ENCODE results near the gene VPS8. TPM values are rescaled to one million over a fixed set of nuclear protein-coding genes. Genes with fewer than 3 reads are reported as not detected.

VPS8 gene
- total RNA-seq, 2 experiments from 2014 or later = 30.2 to 33.3 TPM

DNA sequence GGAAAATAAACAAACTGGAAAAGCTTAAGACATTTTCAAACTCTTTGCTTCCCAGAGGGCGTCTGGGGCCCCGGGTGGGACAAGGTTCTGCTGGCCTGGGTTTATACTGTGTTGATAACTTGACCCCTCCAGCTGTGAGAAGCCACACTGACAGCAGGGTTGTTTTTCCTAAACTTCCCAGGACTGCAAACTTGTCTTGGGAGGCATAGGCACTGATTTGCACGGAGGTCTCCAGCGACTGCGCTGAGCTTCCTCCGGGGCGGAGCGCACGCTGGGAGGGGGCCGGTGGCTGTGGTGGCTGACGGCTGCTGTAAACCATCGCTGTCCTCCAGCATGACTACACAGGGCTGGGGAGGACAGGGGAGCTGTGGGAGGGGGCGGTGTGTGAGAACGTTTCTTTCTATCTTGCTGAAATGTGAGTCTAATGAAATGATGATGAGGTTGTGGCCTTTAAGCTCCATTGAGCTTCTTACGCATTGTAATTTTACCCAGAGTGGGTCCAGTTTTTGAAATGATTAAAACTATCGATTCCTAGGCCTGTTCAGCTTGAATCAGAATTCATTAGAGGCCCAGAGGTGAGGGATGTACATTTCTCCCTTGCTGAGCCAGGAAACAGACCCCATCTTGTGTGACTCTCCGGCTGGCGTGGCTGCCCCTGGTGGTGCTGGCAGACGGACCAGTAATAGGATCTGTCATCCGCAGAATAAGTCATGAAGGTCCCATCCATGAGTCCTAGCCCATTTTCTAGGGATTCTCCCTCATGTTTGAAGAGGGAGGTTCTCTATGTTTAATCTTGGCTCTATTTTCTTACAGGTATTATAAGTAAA, 40.5 kb upstream of the VPS8 start:
- ATAC-seq (no peak), DNase-seq (no peak)
- POLR2A ChIA-PET = interaction anchor here (1.4 kb wide), 1 partner anchor 214 kb away, joined by 3 read pairs; no protein-coding TSS in a partner anchor
- Mint-ChIP-seq H3K4me3 (no peak overlapping the region), H3K9me3 (no peaks in the 10 kb centered on the region), H3K27me3 (peaks cover 2% of the 10 kb centered on the region), H3K36me3 (ENCODE audit: low read depth) (no peaks in the 10 kb centered on the region), H3K4me1 (ENCODE audit: low read depth) (no peaks in the 10 kb centered on the region), H3K27ac (no peak overlapping the region)
- intact Hi-C loops (cut with micrococcal nuclease) = no loop called here
- TF ChIP-seq, protein P1, sequence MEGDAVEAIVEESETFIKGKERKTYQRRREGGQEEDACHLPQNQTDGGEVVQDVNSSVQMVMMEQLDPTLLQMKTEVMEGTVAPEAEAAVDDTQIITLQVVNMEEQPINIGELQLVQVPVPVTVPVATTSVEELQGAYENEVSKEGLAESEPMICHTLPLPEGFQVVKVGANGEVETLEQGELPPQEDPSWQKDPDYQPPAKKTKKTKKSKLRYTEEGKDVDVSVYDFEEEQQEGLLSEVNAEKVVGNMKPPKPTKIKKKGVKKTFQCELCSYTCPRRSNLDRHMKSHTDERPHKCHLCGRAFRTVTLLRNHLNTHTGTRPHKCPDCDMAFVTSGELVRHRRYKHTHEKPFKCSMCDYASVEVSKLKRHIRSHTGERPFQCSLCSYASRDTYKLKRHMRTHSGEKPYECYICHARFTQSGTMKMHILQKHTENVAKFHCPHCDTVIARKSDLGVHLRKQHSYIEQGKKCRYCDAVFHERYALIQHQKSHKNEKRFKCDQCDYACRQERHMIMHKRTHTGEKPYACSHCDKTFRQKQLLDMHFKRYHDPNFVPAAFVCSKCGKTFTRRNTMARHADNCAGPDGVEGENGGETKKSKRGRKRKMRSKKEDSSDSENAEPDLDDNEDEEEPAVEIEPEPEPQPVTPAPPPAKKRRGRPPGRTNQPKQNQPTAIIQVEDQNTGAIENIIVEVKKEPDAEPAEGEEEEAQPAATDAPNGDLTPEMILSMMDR (IDR thresholded peaks at IDR 0.05) = no peak
- CTCF ChIA-PET = no interaction called here

GRCh38 chr3:184772667-184773272, 39.2 kb upstream of the VPS8 start:
- DNase-seq (no peak), ATAC-seq (no peak)
- TF ChIP-seq, protein P1 (IDR thresholded peaks at IDR 0.05) = no peak
- H3K4me3 Mint-ChIP-seq = no peak overlapping the region
- peaks cover 3% of the 10 kb centered on the region for H3K27me3 Mint-ChIP-seq
- H3K9me3 Mint-ChIP-seq = no peaks in the 10 kb centered on the region
- no peaks in the 10 kb centered on the region for H3K4me1 Mint-ChIP-seq (ENCODE audit: low read depth)
- H3K36me3 Mint-ChIP-seq (ENCODE audit: low read depth) = no peaks in the 10 kb centered on the region
- intact Hi-C loops (cut with micrococcal nuclease) = no loop called here
- H3K27ac Mint-ChIP-seq = no peak overlapping the region
- ChIA-PET POLR2A (interaction anchor here (1.4 kb wide), 1 partner anchor 215 kb away, joined by 3 read pairs; no protein-coding TSS in a partner anchor), CTCF (no interaction called here)

DNA sequence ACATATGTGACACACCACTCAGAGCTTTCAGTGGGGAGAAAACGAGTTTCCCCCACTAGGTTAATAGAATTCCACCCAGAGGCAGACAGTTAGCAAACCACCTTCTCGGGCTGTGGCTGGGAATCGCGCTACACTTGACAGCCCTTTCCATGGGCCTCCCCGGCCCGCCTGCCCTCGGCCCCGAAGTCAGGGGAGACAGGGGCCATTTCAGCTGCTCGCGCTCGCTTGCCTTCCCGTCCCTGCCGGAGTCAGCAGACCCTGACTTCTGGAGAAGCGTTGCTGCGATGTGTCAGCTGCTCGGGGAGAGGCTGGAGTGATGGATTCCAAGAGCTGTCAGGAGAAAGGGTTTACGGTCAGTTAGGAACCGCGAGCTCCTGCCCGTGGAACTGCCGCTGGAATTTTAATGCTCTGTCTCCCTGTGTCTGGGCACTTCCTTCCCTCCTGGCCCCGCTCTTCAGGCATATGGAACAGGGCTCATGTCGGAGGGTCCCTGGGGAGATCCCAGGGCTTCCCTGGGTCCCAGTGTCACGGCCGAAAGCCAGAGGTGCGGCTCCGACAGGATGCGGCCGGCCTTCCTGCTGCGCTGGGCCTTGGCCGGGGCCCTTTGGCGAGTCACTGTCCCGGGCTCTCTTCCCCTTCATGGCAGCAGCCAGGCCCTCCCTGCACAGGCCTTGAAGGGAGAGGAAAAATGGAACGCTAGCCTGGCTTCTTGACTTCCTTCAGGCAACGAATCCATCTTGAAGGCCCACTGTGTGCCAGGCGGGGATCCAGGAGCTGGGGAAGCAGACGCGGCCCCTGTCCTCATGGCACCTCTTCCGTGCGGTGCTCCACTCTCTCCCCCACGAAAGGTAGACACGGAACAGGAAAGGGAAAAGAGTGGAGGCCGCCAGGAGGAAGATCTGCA, 38.4 kb upstream of the VPS8 start:
- CTCF ChIA-PET = no interaction called here
- TF ChIP-seq, protein P1 (IDR thresholded peaks at IDR 0.05) = no peak
- Mint-ChIP-seq H3K27me3 (peaks cover 8% of the 10 kb centered on the region), H3K27ac (no peak overlapping the region), H3K4me1 (ENCODE audit: low read depth) (no peaks in the 10 kb centered on the region), H3K4me3 (no peak overlapping the region), H3K9me3 (no peaks in the 10 kb centered on the region), H3K36me3 (ENCODE audit: low read depth) (no peaks in the 10 kb centered on the region)
- DNase-seq (no peak), ATAC-seq (no peak)
- POLR2A ChIA-PET = no interaction called here
- intact Hi-C loops (cut with micrococcal nuclease) = no loop called here

DNA sequence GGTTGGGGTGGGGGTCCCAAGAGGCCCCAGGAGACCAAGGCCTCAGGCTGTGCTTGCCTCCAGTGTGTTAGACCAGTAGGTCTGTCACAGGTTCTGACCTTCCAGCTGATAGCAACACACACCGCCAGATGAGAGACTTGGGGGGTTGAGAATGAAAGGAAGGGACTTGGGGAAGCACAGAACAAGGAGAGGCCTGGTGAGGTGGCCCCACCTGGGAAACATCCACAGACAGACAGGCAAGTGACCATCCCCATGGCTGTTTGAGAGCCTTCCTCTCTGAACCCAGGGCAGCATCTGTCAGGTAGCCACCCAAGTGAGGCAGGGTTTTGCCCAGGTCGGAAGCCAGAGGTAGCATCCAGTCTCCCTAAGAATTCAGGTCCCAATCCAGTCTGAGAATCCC, 35.0 kb upstream of the VPS8 start:
- TF ChIP-seq, protein P1 (IDR thresholded peaks at IDR 0.05) = no peak
- intact Hi-C loops (cut with micrococcal nuclease) = loop anchor here (1.0 kb wide), 1 partner anchor 216 kb away; the partner anchor contains the start of gene EPHB3
- H3K4me3 Mint-ChIP-seq = no peak overlapping the region
- CTCF ChIA-PET = interaction anchor here (0.7 to 3.0 kb wide), 7 partner anchors 10 to 222 kb away, joined by 4 to 15 read pairs (median 7); no protein-coding TSS in a partner anchor
- H3K27me3 Mint-ChIP-seq = peaks cover 15% of the 10 kb centered on the region
- no peak overlapping the region for H3K27ac Mint-ChIP-seq
- ATAC-seq (no peak), DNase-seq (no peak)
- H3K9me3 Mint-ChIP-seq = no peaks in the 10 kb centered on the region
- POLR2A ChIA-PET = no interaction called here
- H3K4me1 Mint-ChIP-seq (ENCODE audit: low read depth) = no peaks in the 10 kb centered on the region
- no peaks in the 10 kb centered on the region for H3K36me3 Mint-ChIP-seq (ENCODE audit: low read depth)

All from activated CD8-positive, alpha-beta T cell treated with anti-CD3 and anti-CD28 coated beads for 36 hours (primary cell).